ENCODE data around the gene ATP6V1E1.
A peak's percentile ranks its signal among the peaks of the same experiment; 100 is the strongest.
"Not testable (repeated sequence)": the region's sequence is repeated elsewhere in the genome, so short reads cannot be mapped to it uniquely, and the experiment has no call there.

ATP6V1E1 gene

GRCh38 chr22:17569971-17570511 is 58.5 kb downstream of the ATP6V1E1 start:
- peak overlapping the region; percentile 8 for H3K4me3 ChIP-seq (ENCODE audit: low read depth, low read length)
- in situ Hi-C loops (cut with HindIII; ENCODE audit: low sequenced_read_pairs): no loop called here
- DNase-seq (ENCODE audit: low read depth, low spot score): peak; percentile 67
- TF ChIP-seq CTCF (IDR thresholded peaks at IDR 0.05; ENCODE audit: low read depth, low read length): no peak

GRCh38 chr22:17566776-17567175 is 61.8 kb downstream of the ATP6V1E1 start:
- no peak overlapping the region for H3K4me3 ChIP-seq (ENCODE audit: low read depth, low read length)
- no peak for DNase-seq (ENCODE audit: low read depth, low spot score)
- no peak for TF ChIP-seq CTCF (IDR thresholded peaks at IDR 0.05; ENCODE audit: low read depth, low read length)
- in situ Hi-C loops (cut with HindIII; ENCODE audit: low sequenced_read_pairs): no loop called here

- in situ Hi-C loops (cut with HindIII; ENCODE audit: low sequenced_read_pairs); H3K4me3 ChIP-seq (ENCODE audit: low read depth, low read length); DNase-seq (ENCODE audit: low read depth, low spot score): not testable (repeated sequence)
Measured at GRCh38 chr22:17566016-17566687, 62.4 kb downstream of the ATP6V1E1 start.

GRCh38 chr22:17563936-17564391 is 64.6 kb downstream of the ATP6V1E1 start:
- H3K4me3 ChIP-seq (ENCODE audit: low read depth, low read length): no peak overlapping the region
- DNase-seq (ENCODE audit: low read depth, low spot score): peak; percentile 30
- in situ Hi-C loops (cut with HindIII; ENCODE audit: low sequenced_read_pairs): no loop called here
- no peak for TF ChIP-seq CTCF (IDR thresholded peaks at IDR 0.05; ENCODE audit: low read depth, low read length)

- in situ Hi-C loops (cut with HindIII; ENCODE audit: low sequenced_read_pairs): no loop called here
- TF ChIP-seq CTCF (IDR thresholded peaks at IDR 0.05; ENCODE audit: low read depth, low read length): peak; percentile 18
- H3K4me3 ChIP-seq (ENCODE audit: low read depth, low read length): no peak within 1 kb of the TSS
- no peak for DNase-seq (ENCODE audit: low read depth, low spot score)
Measured at GRCh38 chr22:17562906-17563870, 65.4 kb downstream of the ATP6V1E1 start, which contains the start of gene SLC25A18. Gene SLC25A18 (plus strand): TSS chr22:17563498. CDS start chr22:17579945, 16,447 bp downstream.

GRCh38 chr22:17559188-17559587 is 69.4 kb downstream of the ATP6V1E1 start:
- H3K4me3 ChIP-seq (ENCODE audit: low read depth, low read length): no peak overlapping the region
- in situ Hi-C loops (cut with HindIII; ENCODE audit: low sequenced_read_pairs): no loop called here
- no peak for TF ChIP-seq CTCF (IDR thresholded peaks at IDR 0.05; ENCODE audit: low read depth, low read length)
- DNase-seq (ENCODE audit: low read depth, low spot score): no peak

All from astrocyte of the spinal cord (primary cell).